H9 (cell line): Measurements from ENCODE around the gene CHST15. TPM values are rescaled to one million over a fixed set of nuclear protein-coding genes. Genes with fewer than 3 reads are reported as not detected.

Experiments used
- DNase-seq: peaks from one replicate; pipeline ENCODE4 v3.0.0-alpha.2; 2017
- H2AFZ ChIP-seq: one replicate; pipeline ENCODE4 v1.6.1; 2013; ENCODE audit warnings: mild to moderate bottlenecking, low read length, control low read depth, moderate library complexity
- H2AK5ac ChIP-seq: 2 replicates; pipeline ENCODE4 v1.6.1; 2013; ENCODE audit warnings: low read length, control low read depth, mixed read lengths; ENCODE audit not compliant: insufficient read length
- H2BK120ac ChIP-seq: one replicate; pipeline ENCODE4 v1.6.1; 2013; ENCODE audit warnings: low read depth, mild to moderate bottlenecking, low read length, control low read depth, inconsistent platforms; ENCODE audit not compliant: poor library complexity, severe bottlenecking
- H2BK12ac ChIP-seq: 2 replicates; pipeline ENCODE4 v1.6.1; 2013; ENCODE audit warnings: low read length, control low read depth, mixed read lengths, low read depth; ENCODE audit not compliant: insufficient read length
- H2BK15ac ChIP-seq: 2 replicates; pipeline ENCODE4 v1.6.1; 2013; ENCODE audit warnings: low read depth, low read length, control low read depth
- H2BK20ac ChIP-seq: one replicate; pipeline ENCODE4 v1.6.1; 2013; ENCODE audit warnings: low read depth, mild to moderate bottlenecking, low read length, control low read depth, inconsistent platforms; ENCODE audit not compliant: poor library complexity, severe bottlenecking
- H2BK5ac ChIP-seq: 2 replicates; pipeline ENCODE4 v1.6.1; 2013; ENCODE audit warnings: low read length, control low read depth, mixed read lengths; ENCODE audit not compliant: insufficient read length
- H3K14ac ChIP-seq: 2 replicates; pipeline ENCODE4 v1.6.1; 2013; ENCODE audit warnings: low read length, control low read depth; ENCODE audit not compliant: insufficient read depth
- H3K18ac ChIP-seq: 2 replicates; pipeline ENCODE4 v1.6.1; 2013; ENCODE audit warnings: low read depth, mild to moderate bottlenecking, mixed read lengths, low read length, control low read depth; ENCODE audit not compliant: insufficient read length
- H3K23ac ChIP-seq: 2 replicates; pipeline ENCODE4 v1.6.1; 2013; ENCODE audit warnings: low read length, control low read depth, mixed read lengths, low read depth; ENCODE audit not compliant: insufficient read length
- H3K23me2 ChIP-seq: 2 replicates; pipeline ENCODE4 v1.6.1; 2013; ENCODE audit warnings: low read depth, mild to moderate bottlenecking, mixed read lengths, low read length, control low read depth; ENCODE audit not compliant: insufficient read length, poor library complexity, severe bottlenecking
- H3K27ac ChIP-seq: 2 replicates; pipeline ENCODE4 v1.5.1; 2013; ENCODE audit warnings: low read length, control low read depth, mixed read lengths, low read depth; ENCODE audit not compliant: insufficient read length
- H3K27me3 ChIP-seq: 2 replicates; pipeline ENCODE4 v1.6.1; 2013; ENCODE audit warnings: low read length, control low read depth, inconsistent platforms; ENCODE audit not compliant: insufficient read depth
- H3K4ac ChIP-seq: 2 replicates; pipeline ENCODE4 v1.6.1; 2013; ENCODE audit warnings: low read depth, mild to moderate bottlenecking, control low read depth, inconsistent platforms, low read length, moderate library complexity
- H3K4me1 ChIP-seq: 2 replicates; pipeline ENCODE4 v1.6.1; 2013; ENCODE audit warnings: low read length, control low read depth, inconsistent platforms; ENCODE audit not compliant: insufficient read depth
- H3K4me2 ChIP-seq: 2 replicates; pipeline ENCODE4 v1.6.1; 2013; ENCODE audit warnings: low read length, control low read depth, mixed read lengths; ENCODE audit not compliant: insufficient read length, insufficient read depth
- H3K56ac ChIP-seq: 2 replicates; pipeline ENCODE4 v1.6.1; 2013; ENCODE audit warnings: low read depth, mild to moderate bottlenecking, mixed read lengths, low read length, control low read depth; ENCODE audit not compliant: insufficient read length
- H3K79me1 ChIP-seq: 2 replicates; pipeline ENCODE4 v1.6.1; 2013; ENCODE audit warnings: low read depth, mild to moderate bottlenecking, moderate library complexity, low read length, control low read depth, inconsistent platforms; ENCODE audit not compliant: insufficient read depth, poor library complexity, severe bottlenecking
- H3K79me2 ChIP-seq: 2 replicates; pipeline ENCODE4 v1.6.1; 2013; ENCODE audit warnings: low read length, control low read depth, inconsistent platforms; ENCODE audit not compliant: insufficient read depth
- H3K9ac ChIP-seq: 2 replicates; pipeline ENCODE4 v1.6.1; 2013; ENCODE audit warnings: low read length, control low read depth, mixed read lengths; ENCODE audit not compliant: insufficient read length; ENCODE audit errors: extremely low read depth
- H3K9me3 ChIP-seq: one replicate; pipeline ENCODE4 v1.6.1; 2013; ENCODE audit warnings: low read depth, low read length, inconsistent platforms; ENCODE audit not compliant: control insufficient read depth
- H3T11ph ChIP-seq: one replicate; pipeline ENCODE4 v1.6.1; 2013; ENCODE audit warnings: mild to moderate bottlenecking, low read length, control low read depth, inconsistent platforms
- H4K20me1 ChIP-seq: one replicate; pipeline ENCODE4 v1.6.1; 2013; ENCODE audit not compliant: control insufficient read depth, insufficient read length, insufficient read depth
- H4K5ac ChIP-seq: 2 replicates; pipeline ENCODE4 v1.6.1; 2013; ENCODE audit warnings: low read depth, mild to moderate bottlenecking, mixed read lengths, low read length, control low read depth; ENCODE audit not compliant: insufficient read length
- H4K8ac ChIP-seq: replicated peaks from 2 replicates; pipeline ENCODE4 v1.6.1; 2013; ENCODE audit warnings: low read length, control low read depth, mixed read lengths, low read depth; ENCODE audit not compliant: insufficient read length
- H4K91ac ChIP-seq: 2 replicates; pipeline ENCODE4 v1.6.1; 2013; ENCODE audit warnings: low read depth, mild to moderate bottlenecking, moderate library complexity, mixed read lengths, low read length, control low read depth; ENCODE audit not compliant: insufficient read length
- H3K27ac Mint-ChIP-seq, 3 experiments: 2 replicates in 2 of 3; 3 replicates in 1 of 3; pipeline ENCODE4 v1.8.0; 2020 to 2021; ENCODE audit warnings: mixed read lengths in 3 of 3, mild to moderate bottlenecking in 1 of 3, moderate library complexity in 1 of 3
- H3K27me3 Mint-ChIP-seq: 2 replicates; pipeline ENCODE4 v1.8.0; 2021; ENCODE audit warnings: low read depth, mild to moderate bottlenecking, moderate library complexity, mixed read lengths
- H3K36me3 Mint-ChIP-seq, 3 experiments: 2 replicates in 2 of 3; 3 replicates in 1 of 3; pipeline ENCODE4 v1.8.0; 2020 to 2021; ENCODE audit warnings: low read depth in 3 of 3, mixed read lengths in 3 of 3; ENCODE audit not compliant: insufficient read depth in 1 of 3
- H3K4me1 Mint-ChIP-seq, 2 experiments: 2 replicates each; pipeline ENCODE4 v1.8.0; 2020; ENCODE audit warnings: mixed read lengths in 2 of 2
- H3K4me3 Mint-ChIP-seq, 2 experiments: 2 replicates in 1 of 2; 3 replicates in 1 of 2; pipeline ENCODE4 v1.8.0; 2020 to 2021; ENCODE audit warnings: mild to moderate bottlenecking in 2 of 2, mixed read lengths in 2 of 2, moderate library complexity in 1 of 2
- H3K9me3 Mint-ChIP-seq, 2 experiments: 2 replicates in 1 of 2; 3 replicates in 1 of 2; pipeline ENCODE4 v1.8.0; 2020; ENCODE audit warnings: mild to moderate bottlenecking in 2 of 2, mixed read lengths in 2 of 2, moderate library complexity in 1 of 2
- CTCF ChIP-seq: fragments of 200-600 bp; sonication (generic); conservative IDR thresholded peaks from 3 replicates; pipeline ENCODE4 v1.8.0; 2021; ENCODE audit warnings: antibody characterized with exemption, mild to moderate bottlenecking
- WGBS: extraction: QIAGEN DNeasy Blood & Tissue Kit; methylation state at CpG from one replicate; pipeline ENCODE4 v1.1.7; 2013; ENCODE audit warnings: missing lambda C conversion rate, low lambda C conversion rate, mixed read lengths; ENCODE audit not compliant: insufficient read length; ENCODE audit errors: extremely low coverage; 5-methylcytosine and 5-hydroxymethylcytosine counted together
- total RNA-seq: library from RNA; stranded (reverse); gene quantifications from 2 replicates; pipeline ENCODE4 v1.2.1, GENCODE V29; 2021

The CHST15 gene
- total RNA-seq, 1 experiment from 2014 or later: 8.7 TPM

GRCh38 chr10:123964953-123965352 is 128.4 kb downstream of the CHST15 start:
- Histone ChIP-seq H2BK120ac (no peak overlapping the region), H2BK15ac (no peak overlapping the region), H4K20me1 (no peaks in the 10 kb centered on the region), H3K27me3 (no peaks in the 10 kb centered on the region; the same call in 1 of the 2 replicates), H3K14ac (no peak overlapping the region), H3K79me1 (no peaks in the 10 kb centered on the region), H4K5ac (no peak overlapping the region), H2BK5ac (no peak overlapping the region), H3K23ac (no peak overlapping the region), H3K56ac (no peak overlapping the region), H3K4me1 (no peaks in the 10 kb centered on the region), H3K79me2 (no peaks in the 10 kb centered on the region), H2BK12ac (no peak overlapping the region), H3K4ac (no peak overlapping the region), H2BK20ac (no peak overlapping the region), H2AK5ac (no peak overlapping the region), H3K9me3 (no peaks in the 10 kb centered on the region), H4K91ac (no peak overlapping the region), H3K9ac (no peak overlapping the region), H3K23me2 (no peaks in the 10 kb centered on the region), H3T11ph (no peak overlapping the region), H3K18ac (no peak overlapping the region), H3K27ac (no peak overlapping the region), H2AFZ (no peak overlapping the region), H3K4me2 (no peak overlapping the region), H4K8ac (no peak overlapping the region)
- no peak for DNase-seq
- Mint-ChIP-seq H3K4me1 (peaks cover 4 to 23% of the 10 kb centered on the region in 2 experiments), H3K27ac (no peak overlapping the region; a peak in 1 of 7 replicates), H3K27me3 (peaks cover 35% of the 10 kb centered on the region), H3K36me3 (no peaks in the 10 kb centered on the region; a peak in 1 of 7 replicates), H3K9me3 (peaks cover 3 to 5% of the 10 kb centered on the region in 2 experiments; a peak in 2 of 5 replicates), H3K4me3 (no peak overlapping the region)
- TF ChIP-seq CTCF: no peak
- WGBS: no CpG with 5 or more reads among the region's 3 CpGs
